Caco-2 (cell line): ENCODE results near the gene LRRC23. TPM values are rescaled to one million over a fixed set of nuclear protein-coding genes. Genes with fewer than 3 reads are reported as not detected.
"Not testable (repeated sequence)": the region's sequence is repeated elsewhere in the genome, so short reads cannot be mapped to it uniquely, and the experiment has no call there.

Source experiments
- BruUV-seq: library from RNA; stranded (reverse); fragments of 400-500 nt; replicated peaks from 2 replicates; lab custom pipeline; 2021; lab: Mats Ljungman, UMichigan
- CTCF ChIA-PET: fragments of 300-600 bp; sonication (Branson Sonifier 250); formaldehyde crosslinking; loops from one replicate; lab custom pipeline; 2022; ENCODE audit warnings: antibody characterized with exemption; lab: Charles Lee
- POLR2A ChIA-PET: fragments of 300-600 bp; sonication (Branson Sonifier 250); formaldehyde crosslinking; loops from one replicate; lab custom pipeline; 2022; ENCODE audit warnings: antibody characterized with exemption; lab: Charles Lee
- DNase-seq, 2 experiments: peaks; one replicate each; pipeline versions ENCODE4 v3.0.0 to v3.0.0-alpha.2; 2020 to 2022
- H3K27me3 ChIP-seq: replicated peaks from 2 replicates; pipeline ENCODE4 v1.6.0; 2011; ENCODE audit warnings: low read length; ENCODE audit not compliant: control insufficient read depth, insufficient read depth
- H3K36me3 ChIP-seq: 2 replicates; pipeline ENCODE4 v1.5.1; 2011; ENCODE audit warnings: low read length; ENCODE audit not compliant: control insufficient read depth, insufficient read depth
- H3K4me1 ChIP-seq: fragments of 250-450 bp; sonication (Bioruptor Pico); 2 replicates; pipeline ENCODE4 v1.5.1; 2020; ENCODE audit warnings: mild to moderate bottlenecking
- H3K4me3 ChIP-seq: 2 replicates; pipeline ENCODE4 v1.5.1; 2011; ENCODE audit warnings: low read depth, mild to moderate bottlenecking, control low read depth, low read length
- H3K9me3 ChIP-seq: fragments of 250-450 bp; sonication (Bioruptor Pico); 2 replicates; pipeline ENCODE4 v1.5.1; 2020; ENCODE audit warnings: mild to moderate bottlenecking, moderate library complexity
- H3K27ac Mint-ChIP-seq: one replicate; pipeline ENCODE4 v1.8.0; 2022; ENCODE audit warnings: mixed read lengths; ENCODE audit not compliant: unreplicated experiment
- H3K27me3 Mint-ChIP-seq: one replicate; pipeline ENCODE4 v1.8.0; 2022; ENCODE audit warnings: mixed read lengths; ENCODE audit not compliant: insufficient read depth, unreplicated experiment
- H3K36me3 Mint-ChIP-seq: one replicate; pipeline ENCODE4 v1.8.0; 2022; ENCODE audit warnings: mild to moderate bottlenecking, mixed read lengths; ENCODE audit not compliant: insufficient read depth, unreplicated experiment
- H3K4me1 Mint-ChIP-seq: one replicate; pipeline ENCODE4 v1.8.0; 2022; ENCODE audit warnings: low read depth, mixed read lengths; ENCODE audit not compliant: unreplicated experiment
- H3K4me3 Mint-ChIP-seq: one replicate; pipeline ENCODE4 v1.8.0; 2022; ENCODE audit warnings: mild to moderate bottlenecking, moderate library complexity, mixed read lengths; ENCODE audit not compliant: unreplicated experiment
- H3K9me3 Mint-ChIP-seq: one replicate; pipeline ENCODE4 v1.8.0; 2022; ENCODE audit warnings: mixed read lengths; ENCODE audit not compliant: unreplicated experiment
- intact Hi-C: fragments of 100-400 bp; cut with micrococcal nuclease; formaldehyde crosslinking; loops from one replicate; pipeline ENCODE4 v1.10.0; 2022; ENCODE audit not compliant: unreplicated experiment
- total RNA-seq: library from RNA; stranded (reverse); gene quantifications from 2 replicates; pipeline ENCODE4 v1.2.3, GENCODE V29; 2022
- TF ChIP-seq, protein P1 (sequence below), 2 experiments: fragments of 200-600 bp in 1 of 2; IDR thresholded peaks; 1 replicate in 1 of 2; 2 replicates in 1 of 2; pipeline versions ENCODE4 v1.5.1 to v1.8.0; 2011 to 2022; ENCODE audit warnings: antibody characterized with exemption in 1 of 2, control low read depth in 1 of 2, inconsistent platforms in 1 of 2, low read depth in 1 of 2, low read length in 1 of 2, mild to moderate bottlenecking in 1 of 2, moderate library complexity in 1 of 2; ENCODE audit not compliant: insufficient read depth in 1 of 2, severe bottlenecking in 1 of 2, unreplicated experiment in 1 of 2

LRRC23 gene
- total RNA-seq, 1 experiment from 2014 or later: 8.6 TPM

DNA sequence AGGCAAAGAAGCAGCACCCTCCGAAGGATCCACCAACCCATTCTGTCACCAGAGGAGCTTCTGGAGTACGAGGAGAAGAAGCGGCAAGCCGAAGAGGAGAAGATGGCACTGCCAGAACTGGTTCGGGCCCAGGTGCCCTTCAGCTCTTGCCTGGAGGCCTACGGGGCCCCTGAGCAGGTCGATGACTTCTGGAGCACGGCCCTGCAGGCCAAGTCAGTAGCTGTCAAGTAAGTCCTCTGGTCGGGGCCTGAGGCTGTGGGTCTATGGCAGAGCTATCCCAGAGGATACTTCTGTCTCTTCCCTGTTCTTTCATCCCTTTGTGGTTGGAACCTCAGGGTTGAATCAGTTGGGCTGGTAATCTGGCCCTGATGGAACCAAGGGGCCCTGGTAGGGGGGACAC, 43.2 kb upstream of the LRRC23 start:
- CTCF ChIA-PET: interaction anchor here (0.9 kb wide), 1 partner anchor 9 kb away, joined by 5 read pairs; the partner anchor contains the start of gene USP5

DNA sequence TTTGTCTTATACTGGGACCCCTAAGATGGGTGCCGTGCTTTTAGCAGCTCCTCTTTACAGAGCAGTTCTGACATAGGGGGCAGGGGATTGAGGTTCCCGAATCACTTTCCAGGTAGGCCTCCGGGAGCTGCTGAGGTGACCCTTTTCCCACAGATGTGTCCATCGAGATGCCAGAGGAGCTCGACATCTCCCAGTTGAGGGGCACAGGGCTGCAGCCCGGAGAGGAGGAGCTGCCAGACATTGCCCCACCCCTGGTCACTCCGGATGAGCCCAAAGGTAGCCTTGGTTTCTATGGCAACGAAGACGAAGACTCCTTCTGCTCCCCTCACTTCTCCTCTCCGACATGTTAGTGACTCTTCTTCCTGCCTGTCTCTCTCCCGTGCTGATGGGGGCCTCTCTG, 41.6 kb upstream of the LRRC23 start:
- H3K36me3 Mint-ChIP-seq: peaks cover 99% of the 10 kb centered on the region
- BruUV-seq: no TSS peak
- H3K4me1 ChIP-seq: peaks cover 4% of the 10 kb centered on the region; the same call in 1 of the 2 replicates
- intact Hi-C loops: no loop called here
- no peaks in the 10 kb centered on the region for H3K27me3 Mint-ChIP-seq
- peaks cover 5% of the 10 kb centered on the region for H3K4me1 Mint-ChIP-seq
- H3K9me3 Mint-ChIP-seq: no peaks in the 10 kb centered on the region
- TF ChIP-seq, protein P1, sequence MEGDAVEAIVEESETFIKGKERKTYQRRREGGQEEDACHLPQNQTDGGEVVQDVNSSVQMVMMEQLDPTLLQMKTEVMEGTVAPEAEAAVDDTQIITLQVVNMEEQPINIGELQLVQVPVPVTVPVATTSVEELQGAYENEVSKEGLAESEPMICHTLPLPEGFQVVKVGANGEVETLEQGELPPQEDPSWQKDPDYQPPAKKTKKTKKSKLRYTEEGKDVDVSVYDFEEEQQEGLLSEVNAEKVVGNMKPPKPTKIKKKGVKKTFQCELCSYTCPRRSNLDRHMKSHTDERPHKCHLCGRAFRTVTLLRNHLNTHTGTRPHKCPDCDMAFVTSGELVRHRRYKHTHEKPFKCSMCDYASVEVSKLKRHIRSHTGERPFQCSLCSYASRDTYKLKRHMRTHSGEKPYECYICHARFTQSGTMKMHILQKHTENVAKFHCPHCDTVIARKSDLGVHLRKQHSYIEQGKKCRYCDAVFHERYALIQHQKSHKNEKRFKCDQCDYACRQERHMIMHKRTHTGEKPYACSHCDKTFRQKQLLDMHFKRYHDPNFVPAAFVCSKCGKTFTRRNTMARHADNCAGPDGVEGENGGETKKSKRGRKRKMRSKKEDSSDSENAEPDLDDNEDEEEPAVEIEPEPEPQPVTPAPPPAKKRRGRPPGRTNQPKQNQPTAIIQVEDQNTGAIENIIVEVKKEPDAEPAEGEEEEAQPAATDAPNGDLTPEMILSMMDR (IDR thresholded peaks at IDR 0.05; ENCODE audit: insufficient read depth in 1 of 2, low read depth in 1 of 2, low read length in 1 of 2, severe bottlenecking in 1 of 2, unreplicated experiment in 1 of 2): no peak
- ChIA-PET POLR2A (interaction anchor here (1.2 kb wide), 1 partner anchor 11 kb away, joined by 3 read pairs; the partner anchor contains the start of gene USP5), CTCF (interaction anchor here (1.3 kb wide), 1 partner anchor 28 kb away, joined by 3 read pairs; no protein-coding TSS in a partner anchor)
- H3K36me3 ChIP-seq: peaks cover 14% of the 10 kb centered on the region
- DNase-seq: no peak
- no peak overlapping the region for H3K27ac Mint-ChIP-seq
- no peak overlapping the region for H3K4me3 ChIP-seq
- no peak overlapping the region for H3K4me3 Mint-ChIP-seq
- H3K9me3 ChIP-seq: no peaks in the 10 kb centered on the region
- no peaks in the 10 kb centered on the region for H3K27me3 ChIP-seq

More for the DNA sequence above, 43.2 kb upstream of the LRRC23 start:
- no peak for DNase-seq
- Mint-ChIP-seq H3K4me1 (peaks cover 1% of the 10 kb centered on the region), H3K4me3 (no peak overlapping the region), H3K27ac (no peak overlapping the region), H3K27me3 (no peaks in the 10 kb centered on the region), H3K36me3 (peaks cover 98% of the 10 kb centered on the region), H3K9me3 (no peaks in the 10 kb centered on the region)
- H3K4me1 ChIP-seq: no peaks in the 10 kb centered on the region
- peaks cover 20% of the 10 kb centered on the region for H3K36me3 ChIP-seq
- POLR2A ChIA-PET: no interaction called here
- no peak overlapping the region for H3K4me3 ChIP-seq
- no TSS peak for BruUV-seq
- H3K27me3 ChIP-seq: no peaks in the 10 kb centered on the region
- intact Hi-C loops: no loop called here
- TF ChIP-seq, protein P1 (IDR thresholded peaks at IDR 0.05; ENCODE audit: insufficient read depth in 1 of 2, low read depth in 1 of 2, low read length in 1 of 2, severe bottlenecking in 1 of 2, unreplicated experiment in 1 of 2): no peak
- no peaks in the 10 kb centered on the region for H3K9me3 ChIP-seq

DNA sequence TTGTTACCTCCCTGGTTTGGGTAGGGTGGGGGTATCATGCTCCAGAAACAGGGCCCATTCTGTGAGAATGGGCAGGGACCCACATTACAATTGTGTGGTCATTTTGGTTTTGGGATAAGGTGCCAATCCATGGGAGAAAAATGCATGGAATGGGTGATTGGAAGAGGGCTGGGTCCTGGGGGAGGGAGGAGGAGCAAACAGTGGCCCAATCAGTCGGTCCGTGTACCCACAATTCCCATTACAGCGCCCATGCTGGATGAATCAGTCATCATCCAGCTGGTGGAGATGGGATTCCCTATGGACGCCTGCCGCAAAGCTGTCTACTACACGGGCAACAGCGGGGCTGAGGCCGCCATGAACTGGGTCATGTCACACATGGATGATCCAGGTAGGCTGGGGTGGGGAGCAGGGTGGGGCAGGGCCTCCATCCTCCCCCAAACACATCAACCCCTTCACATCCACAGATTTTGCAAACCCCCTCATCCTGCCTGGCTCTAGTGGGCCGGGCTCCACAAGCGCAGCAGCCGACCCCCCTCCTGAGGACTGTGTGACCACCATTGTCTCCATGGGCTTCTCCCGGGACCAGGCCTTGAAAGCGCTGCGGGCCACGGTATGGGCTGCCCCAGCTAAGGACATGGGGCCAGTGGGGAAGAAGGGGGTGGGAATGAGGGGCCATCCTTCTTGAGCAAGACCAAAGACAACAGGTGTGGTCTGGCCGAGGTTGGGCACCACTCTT, 40.9 kb upstream of the LRRC23 start:
- Histone ChIP-seq H3K9me3 (no peaks in the 10 kb centered on the region), H3K36me3 (peaks cover 17% of the 10 kb centered on the region), H3K4me1 (peaks cover 7% of the 10 kb centered on the region), H3K27me3 (no peaks in the 10 kb centered on the region), H3K4me3 (no peak overlapping the region)
- Mint-ChIP-seq H3K36me3 (peaks cover 99% of the 10 kb centered on the region), H3K9me3 (no peaks in the 10 kb centered on the region), H3K4me1 (peaks cover 11% of the 10 kb centered on the region), H3K27me3 (no peaks in the 10 kb centered on the region), H3K4me3 (no peak overlapping the region), H3K27ac (no peak overlapping the region)
- ChIA-PET CTCF (interaction anchor here (1.3 kb wide), 1 partner anchor 29 kb away, joined by 3 read pairs; no protein-coding TSS in a partner anchor), POLR2A (interaction anchor here (0.6 to 1.2 kb wide), 2 partner anchors 11 to 332 kb away, joined by 3 to 4 read pairs; partner anchors contain the start of gene USP5)
- BruUV-seq: no TSS peak
- TF ChIP-seq, protein P1 (IDR thresholded peaks at IDR 0.05; ENCODE audit: insufficient read depth in 1 of 2, low read depth in 1 of 2, low read length in 1 of 2, severe bottlenecking in 1 of 2, unreplicated experiment in 1 of 2): no peak
- intact Hi-C loops: no loop called here
- DNase-seq: no peak

DNA sequence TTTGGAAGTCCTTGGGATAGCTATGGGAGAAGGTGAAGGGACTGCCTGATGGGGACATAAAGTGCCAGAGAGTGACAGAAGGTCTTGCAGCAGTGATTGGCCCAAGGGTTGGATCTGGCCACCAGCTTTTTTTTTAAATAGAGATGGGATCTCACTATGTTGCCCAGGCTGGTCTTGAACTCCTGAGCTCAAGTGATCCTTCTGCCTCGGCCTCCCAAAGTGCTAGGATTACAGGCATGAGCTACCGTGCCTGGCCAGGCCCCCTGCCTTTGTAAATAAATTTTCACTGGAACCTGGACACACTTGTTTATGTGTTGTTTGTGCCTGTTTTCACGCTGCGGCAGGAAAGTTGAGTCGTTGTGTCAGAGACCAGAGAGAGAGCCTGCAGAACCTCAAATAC, 39.3 kb upstream of the LRRC23 start:
- H3K9me3 ChIP-seq, H3K27ac Mint-ChIP-seq, H3K27me3 Mint-ChIP-seq, H3K27me3 ChIP-seq, DNase-seq, H3K4me3 Mint-ChIP-seq, H3K9me3 Mint-ChIP-seq, BruUV-seq, intact Hi-C loops, H3K4me3 ChIP-seq: not testable (repeated sequence)
- ChIA-PET CTCF (interaction anchor here (2.4 kb wide), 1 partner anchor 13 kb away, joined by 8 read pairs; the partner anchor contains the start of gene USP5), POLR2A (interaction anchor here (5.4 kb wide), 1 partner anchor 13 kb away, joined by 102 read pairs; the partner anchor contains the start of genes CDCA3 and USP5)
- peaks cover 99% of the 10 kb centered on the region for H3K36me3 Mint-ChIP-seq
- Histone ChIP-seq H3K36me3 (peaks cover 21% of the 10 kb centered on the region), H3K4me1 (peaks cover 17% of the 10 kb centered on the region)
- H3K4me1 Mint-ChIP-seq: peaks cover 26% of the 10 kb centered on the region
